ENCODE measurements around the gene LRRC72.

DNA sequence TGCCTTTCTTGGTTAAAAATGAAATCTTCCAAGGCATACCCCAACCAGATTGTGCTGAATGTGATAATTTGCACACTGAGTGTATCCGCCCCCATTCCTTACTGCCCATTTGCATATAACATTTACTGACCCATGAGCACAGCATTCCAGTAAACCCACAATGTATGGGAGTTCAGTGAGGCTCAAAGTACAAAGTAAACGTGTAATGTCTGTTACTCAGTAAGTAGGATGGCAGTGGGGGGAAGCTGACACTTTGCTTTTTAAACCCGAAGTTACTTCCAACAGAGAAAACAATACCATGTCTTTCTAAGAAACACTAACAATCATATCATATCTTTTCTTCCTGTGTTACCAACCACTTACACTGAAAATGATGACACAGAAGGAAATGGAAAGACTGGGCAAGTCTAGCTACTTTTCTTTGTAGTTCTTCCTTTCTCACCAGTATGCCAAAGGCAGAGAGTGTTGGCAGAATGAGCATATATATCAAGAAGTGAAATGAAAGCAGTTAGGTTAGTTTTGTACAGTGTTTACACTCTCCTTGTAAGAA is 34.0 kb upstream of the LRRC72 start:
- TF ChIP-seq, protein P1, sequence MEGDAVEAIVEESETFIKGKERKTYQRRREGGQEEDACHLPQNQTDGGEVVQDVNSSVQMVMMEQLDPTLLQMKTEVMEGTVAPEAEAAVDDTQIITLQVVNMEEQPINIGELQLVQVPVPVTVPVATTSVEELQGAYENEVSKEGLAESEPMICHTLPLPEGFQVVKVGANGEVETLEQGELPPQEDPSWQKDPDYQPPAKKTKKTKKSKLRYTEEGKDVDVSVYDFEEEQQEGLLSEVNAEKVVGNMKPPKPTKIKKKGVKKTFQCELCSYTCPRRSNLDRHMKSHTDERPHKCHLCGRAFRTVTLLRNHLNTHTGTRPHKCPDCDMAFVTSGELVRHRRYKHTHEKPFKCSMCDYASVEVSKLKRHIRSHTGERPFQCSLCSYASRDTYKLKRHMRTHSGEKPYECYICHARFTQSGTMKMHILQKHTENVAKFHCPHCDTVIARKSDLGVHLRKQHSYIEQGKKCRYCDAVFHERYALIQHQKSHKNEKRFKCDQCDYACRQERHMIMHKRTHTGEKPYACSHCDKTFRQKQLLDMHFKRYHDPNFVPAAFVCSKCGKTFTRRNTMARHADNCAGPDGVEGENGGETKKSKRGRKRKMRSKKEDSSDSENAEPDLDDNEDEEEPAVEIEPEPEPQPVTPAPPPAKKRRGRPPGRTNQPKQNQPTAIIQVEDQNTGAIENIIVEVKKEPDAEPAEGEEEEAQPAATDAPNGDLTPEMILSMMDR (conservative IDR thresholded peaks at IDR 0.05; ENCODE audit: low read depth, low read length), result no peak
- TF ChIP-seq EZH2 (IDR thresholded peaks at IDR 0.05; ENCODE audit: low read length, unreplicated experiment), result no peak

Measured in PC-3 (cell line).